HG03025 (cell line): ENCODE results near the gene LCLAT1.

Experiments used
- ATAC-seq: cut with Tn5 transposase; IDR thresholded peaks from one replicate; pipeline ENCODE4 v1.9.1; 2021; ENCODE audit warnings: mild to moderate bottlenecking, moderate library complexity; ENCODE audit not compliant: unreplicated experiment, low FRiP score

LCLAT1 gene

GRCh38 chr2:30662268-30663131 is 215.5 kb downstream of the LCLAT1 start:
- ATAC-seq, result no peak

GRCh38 chr2:30663321-30663720 is 216.3 kb downstream of the LCLAT1 start:
- ATAC-seq, result no peak

GRCh38 chr2:30663806-30664205 is 216.8 kb downstream of the LCLAT1 start:
- ATAC-seq, result no peak

DNA sequence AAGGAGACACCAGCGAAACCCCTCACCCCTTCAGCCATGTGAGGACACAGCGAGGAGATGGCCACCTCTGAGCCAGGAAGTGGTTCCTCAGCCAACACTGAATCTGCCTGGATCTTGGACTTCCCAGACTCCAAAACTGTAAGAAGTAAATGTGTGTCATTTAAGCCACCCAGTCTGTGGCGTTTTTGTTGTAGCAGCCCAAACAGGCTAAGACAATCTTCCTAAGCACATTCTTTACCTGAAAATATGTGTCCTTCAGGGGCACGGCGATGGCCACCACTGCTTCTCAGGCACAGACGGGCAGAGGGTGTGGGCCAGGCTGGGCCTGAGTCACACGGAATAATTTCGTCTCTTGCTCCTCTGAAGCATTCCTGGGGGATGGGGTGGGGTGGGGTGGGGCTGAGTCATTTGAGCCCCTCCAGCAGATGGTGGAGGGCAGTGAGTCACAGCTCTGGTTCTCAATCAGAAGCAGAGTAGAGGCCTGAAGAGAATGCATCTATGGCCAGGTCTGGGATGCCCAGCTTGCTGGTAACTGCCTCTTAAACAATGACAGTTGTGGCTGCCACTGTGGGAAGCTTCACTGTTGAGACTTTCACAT is 217.8 kb downstream of the LCLAT1 start:
- no peak for ATAC-seq

GRCh38 chr2:30665761-30666265 is 218.8 kb downstream of the LCLAT1 start:
- ATAC-seq, result no peak

- ATAC-seq, result no peak
Observed at GRCh38 chr2:30666266-30666874, 219.3 kb downstream of the LCLAT1 start.

GRCh38 chr2:30670453-30670852 is 223.4 kb downstream of the LCLAT1 start:
- no peak for ATAC-seq

DNA sequence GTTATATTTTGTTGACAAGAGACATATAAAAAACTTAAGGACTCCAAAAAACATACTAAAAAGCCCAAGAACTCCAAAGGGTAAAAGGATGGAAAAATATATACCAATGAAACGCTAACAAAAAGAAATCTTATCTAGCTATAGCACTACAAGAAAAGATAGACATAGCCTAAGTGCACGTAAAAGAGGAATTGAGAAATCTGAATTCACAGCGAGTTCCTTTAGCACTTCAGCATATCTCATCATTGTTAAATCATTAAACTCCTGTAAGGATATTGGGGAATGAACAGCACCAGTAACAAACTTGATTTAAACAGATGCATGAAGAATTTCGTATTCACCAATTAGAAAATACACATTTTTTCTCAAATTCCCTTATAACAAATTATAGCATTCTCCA is 226.1 kb downstream of the LCLAT1 start:
- no peak for ATAC-seq

DNA sequence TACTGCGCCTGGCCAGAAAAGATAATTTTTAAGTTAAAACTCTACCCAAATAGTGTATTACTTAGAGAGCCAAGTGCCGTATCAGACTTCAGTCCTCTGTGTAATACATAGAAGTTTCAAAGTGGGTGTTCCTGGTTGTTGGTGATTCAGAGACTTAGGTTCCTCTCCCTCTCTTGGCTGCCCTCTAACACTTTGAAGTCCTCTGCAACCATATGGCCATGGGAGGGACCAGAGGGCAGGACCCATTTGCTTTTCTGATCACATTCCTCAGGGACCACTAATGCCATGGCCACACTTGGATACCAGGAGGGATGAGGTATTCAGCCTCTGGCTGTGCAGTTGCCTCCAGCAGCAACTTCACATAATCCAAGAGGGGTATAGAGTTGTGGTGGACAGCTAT is 228.7 kb downstream of the LCLAT1 start:
- no peak for ATAC-seq

DNA sequence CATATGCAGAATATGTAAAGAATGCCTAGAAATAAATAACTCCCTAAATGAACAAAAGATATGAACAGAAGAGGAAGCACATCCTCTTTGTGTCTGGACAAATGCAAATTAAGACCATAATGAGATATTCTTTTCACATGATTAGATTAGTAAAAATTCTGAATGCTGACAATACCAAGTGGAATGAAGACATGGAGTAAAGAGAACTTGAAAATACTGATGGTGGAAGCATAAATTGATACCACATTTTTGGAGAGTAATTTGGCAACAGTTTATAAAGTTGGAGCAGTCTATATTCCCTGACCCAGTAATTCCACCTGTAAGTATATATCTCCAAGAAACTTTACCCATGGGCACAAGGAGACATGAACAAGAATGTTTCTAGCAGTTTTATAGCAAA is 230.2 kb downstream of the LCLAT1 start:
- ATAC-seq, result no peak

DNA sequence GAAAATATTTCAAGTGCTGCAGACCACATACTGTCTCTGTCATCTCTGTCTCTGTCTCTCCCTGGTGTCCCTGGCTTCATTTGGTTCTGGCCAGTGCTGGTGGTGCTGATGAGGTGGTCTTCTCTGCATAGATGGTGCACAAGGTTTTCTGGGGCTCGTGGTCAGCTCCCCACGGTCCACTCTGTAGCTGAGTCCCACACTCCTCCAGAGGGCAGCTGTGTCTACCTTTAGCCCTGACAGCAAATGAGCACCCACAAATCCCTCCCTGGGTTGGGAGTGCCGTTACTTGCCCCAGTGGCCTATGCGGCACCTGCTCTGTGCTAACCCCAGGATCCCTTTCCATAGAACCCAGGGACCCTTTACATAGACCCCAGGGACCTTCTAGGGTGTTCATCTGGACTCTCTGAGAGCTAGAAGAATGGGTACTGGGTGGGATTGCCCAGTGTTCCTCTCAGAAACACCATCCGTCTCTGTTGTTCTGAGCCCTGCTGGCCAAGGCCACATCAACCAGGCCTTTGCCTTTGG is 230.9 kb downstream of the LCLAT1 start:
- ATAC-seq, result no peak

- no peak for ATAC-seq
Observed at GRCh38 chr2:30678410-30679137, 231.5 kb downstream of the LCLAT1 start.

GRCh38 chr2:30679426-30680088 is 232.5 kb downstream of the LCLAT1 start:
- ATAC-seq, result no peak

DNA sequence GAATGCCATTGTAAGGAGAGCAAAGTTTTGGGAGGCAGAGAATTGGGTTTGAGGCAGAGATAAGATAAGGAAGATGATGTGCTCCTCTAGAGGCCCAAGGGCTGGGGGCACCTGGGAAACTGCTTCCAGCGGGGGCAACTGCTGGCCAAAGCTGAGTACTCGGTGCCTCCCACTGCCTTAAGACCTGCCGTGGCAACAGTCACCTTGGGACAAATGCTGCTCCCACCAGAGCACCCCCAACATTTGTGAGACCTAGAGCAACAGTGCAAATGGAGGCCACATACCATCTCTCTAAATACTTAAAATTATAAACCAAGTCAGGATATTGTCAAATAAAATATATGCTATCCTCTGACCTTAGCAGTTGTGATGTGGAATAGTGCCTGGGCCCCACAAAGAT is 233.1 kb downstream of the LCLAT1 start:
- ATAC-seq, result no peak

GRCh38 chr2:30681022-30681421 is 234.0 kb downstream of the LCLAT1 start:
- no peak for ATAC-seq

DNA sequence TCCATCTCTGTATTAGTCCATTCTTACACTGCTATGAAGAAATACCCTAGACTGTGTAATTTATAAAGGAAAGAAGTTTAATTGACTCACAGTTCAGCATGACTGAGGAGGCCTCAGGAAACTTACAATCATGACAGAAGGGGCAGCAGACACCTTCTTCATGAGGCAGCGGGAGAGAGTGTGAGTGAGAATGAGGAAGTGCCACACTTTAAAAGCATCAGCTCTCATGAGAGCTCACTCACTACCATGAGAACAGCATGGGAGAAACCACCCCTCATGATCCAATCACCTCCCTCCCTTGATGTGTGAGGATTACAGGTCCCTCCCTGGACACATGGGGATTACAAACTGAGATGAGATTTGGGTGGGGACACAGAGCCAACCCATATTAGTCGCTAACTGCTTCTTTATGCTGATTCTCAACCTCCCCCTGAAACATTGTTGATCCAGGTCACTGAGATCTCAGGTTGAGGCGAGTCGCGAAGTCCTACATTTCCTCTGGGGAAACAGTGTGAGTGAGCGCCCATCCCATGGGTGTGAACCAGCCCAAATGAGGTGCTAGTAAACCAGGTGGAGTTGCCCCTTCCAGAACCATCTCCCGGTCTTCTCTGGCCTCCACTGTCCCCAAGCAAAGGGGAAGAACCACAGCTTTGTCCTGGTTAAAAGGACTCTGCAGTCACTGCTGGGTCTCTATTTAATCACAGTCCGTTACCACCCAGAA is 236.3 kb downstream of the LCLAT1 start:
- no peak for ATAC-seq

GRCh38 chr2:30684026-30684425 is 237.0 kb downstream of the LCLAT1 start:
- ATAC-seq, result no peak

DNA sequence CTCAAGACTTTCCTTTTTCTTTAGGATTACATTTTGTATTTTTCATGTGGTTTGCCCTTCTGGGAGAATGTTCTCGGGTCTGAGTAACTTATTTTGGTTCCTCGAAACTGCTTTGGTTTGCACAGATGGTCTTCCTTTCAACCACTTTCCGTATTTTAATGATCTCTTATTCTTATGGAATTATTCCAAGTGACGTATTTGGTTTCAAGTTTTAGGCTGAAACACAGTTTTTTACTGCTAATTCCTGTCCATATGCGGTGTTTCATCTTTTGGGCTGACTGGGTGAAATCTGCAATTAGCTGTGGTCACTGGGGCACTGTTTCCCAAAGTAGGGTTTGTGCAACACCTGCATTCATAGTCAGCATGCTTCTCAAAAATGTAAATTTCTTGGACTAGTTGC is 237.5 kb downstream of the LCLAT1 start:
- ATAC-seq, result no peak

- ATAC-seq, result no peak
Observed at GRCh38 chr2:30684996-30685395, 237.9 kb downstream of the LCLAT1 start.
